ENCODE data around the gene ARHGDIB. TPM values are rescaled to one million over a fixed set of nuclear protein-coding genes. Genes with fewer than 3 reads are reported as not detected.

The ARHGDIB gene
- total RNA-seq, 3 donors from 2014 or later (not counting 1 experiment from before 2014, with no cell fraction given) = 838 to 962 (median 929) TPM

GRCh38 chr12:14935031-14935430 lies 26.4 kb downstream of the ARHGDIB start:
- no peaks in the 10 kb centered on the region for H3K9me3 ChIP-seq (ENCODE audit: control insufficient read depth, insufficient read depth, low read length)
- H3K4me3 ChIP-seq (ENCODE audit: low read length) = no peak overlapping the region
- Mint-ChIP-seq H3K27me3 (ENCODE audit: low read depth in 2 of 2) (no peaks in the 10 kb centered on the region), H3K36me3 (peaks cover 22% of the 10 kb centered on the region), H3K9me3 (no peaks in the 10 kb centered on the region), H3K27ac (peak overlapping the region; percentile 12 to 51), H3K4me1 (peaks cover 29 to 36% of the 10 kb centered on the region in 2 donors), H3K4me3 (no peak overlapping the region)
- intact Hi-C loops (cut with micrococcal nuclease) = no loop called here
- no peak for TF ChIP-seq CTCF (IDR thresholded peaks at IDR 0.05)
- ATAC-seq (no peak), DNase-seq (no peak)
- no peak overlapping the region for H3K27ac ChIP-seq (ENCODE audit: low read length)
- H3K4me1 ChIP-seq (ENCODE audit: control insufficient read depth, insufficient read depth, low read length) = peaks cover 8% of the 10 kb centered on the region
- peaks cover 69% of the 10 kb centered on the region for H3K36me3 ChIP-seq (ENCODE audit: control insufficient read depth, insufficient read depth, low read length)
- 50% methylated on average over 1 of the region's 4 CpGs for WGBS (ENCODE audit: insufficient coverage)
- no peaks in the 10 kb centered on the region for H3K27me3 ChIP-seq (ENCODE audit: control insufficient read depth, insufficient read depth, low read length)

GRCh38 chr12:14934511-14934910 lies 26.9 kb downstream of the ARHGDIB start:
- peak overlapping the region; percentile 12 to 51 for H3K27ac Mint-ChIP-seq
- H3K27me3 ChIP-seq (ENCODE audit: control insufficient read depth, insufficient read depth, low read length) = no peaks in the 10 kb centered on the region
- no peak overlapping the region for H3K4me3 Mint-ChIP-seq
- intact Hi-C loops (cut with micrococcal nuclease) = no loop called here
- no peak for ATAC-seq
- 100% methylated on average over 2 of the region's 2 CpGs for WGBS (ENCODE audit: insufficient coverage)
- peaks cover 24 to 31% of the 10 kb centered on the region in 2 donors for H3K4me1 Mint-ChIP-seq
- H3K9me3 Mint-ChIP-seq = no peaks in the 10 kb centered on the region
- DNase-seq = no peak
- peaks cover 16% of the 10 kb centered on the region for H3K36me3 Mint-ChIP-seq
- H3K4me3 ChIP-seq (ENCODE audit: low read length) = no peak overlapping the region
- H3K36me3 ChIP-seq (ENCODE audit: control insufficient read depth, insufficient read depth, low read length) = peaks cover 69% of the 10 kb centered on the region
- H3K27me3 Mint-ChIP-seq (ENCODE audit: low read depth in 2 of 2) = no peaks in the 10 kb centered on the region
- TF ChIP-seq CTCF (IDR thresholded peaks at IDR 0.05) = no peak
- H3K27ac ChIP-seq (ENCODE audit: low read length) = no peak overlapping the region
- H3K9me3 ChIP-seq (ENCODE audit: control insufficient read depth, insufficient read depth, low read length) = no peaks in the 10 kb centered on the region
- peaks cover 8% of the 10 kb centered on the region for H3K4me1 ChIP-seq (ENCODE audit: control insufficient read depth, insufficient read depth, low read length)

DNA sequence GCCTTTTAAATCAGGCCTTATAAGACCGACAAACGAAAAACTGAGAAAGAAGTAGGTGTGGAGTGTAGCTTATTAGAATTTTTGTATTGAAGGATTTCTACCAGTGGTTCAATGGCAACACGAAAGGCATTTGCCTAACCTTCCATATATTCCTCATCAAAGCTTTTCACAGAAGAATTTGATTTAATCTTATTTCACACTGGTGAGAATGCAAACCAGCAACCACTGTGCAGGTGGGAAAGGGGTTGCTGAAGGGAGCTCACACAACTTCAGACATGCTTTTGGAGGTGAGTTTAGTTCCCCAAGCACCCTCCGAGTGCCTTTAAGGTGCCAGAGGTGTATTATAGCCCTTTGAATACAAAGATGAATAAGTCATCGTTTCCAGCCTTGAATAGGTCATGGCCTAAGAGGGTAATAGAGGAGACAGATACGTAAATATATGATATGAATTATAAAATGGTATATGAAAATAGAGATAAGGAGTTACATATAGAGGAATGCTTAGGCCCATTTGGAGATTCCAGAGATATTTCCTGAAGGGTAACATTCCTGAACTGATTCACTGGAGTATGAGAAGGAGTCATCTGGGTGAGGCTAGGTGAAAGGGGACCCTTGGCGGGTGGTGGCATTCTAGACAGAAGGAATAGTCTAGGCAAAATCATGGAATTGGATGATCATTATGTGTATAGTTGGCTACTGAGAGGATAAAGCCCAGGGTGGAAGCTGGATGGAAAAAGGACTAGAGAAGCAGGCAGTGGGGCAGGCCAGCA lies 29.4 kb downstream of the ARHGDIB start:
- no peak for DNase-seq

More for the DNA sequence above, 29.4 kb downstream of the ARHGDIB start:
- Mint-ChIP-seq H3K4me3 (no peak overlapping the region), H3K27me3 (ENCODE audit: low read depth in 2 of 2) (no peaks in the 10 kb centered on the region), H3K27ac (peak overlapping the region; percentile 3 to 4), H3K36me3 (peaks cover 2% of the 10 kb centered on the region), H3K4me1 (peaks cover 6 to 7% of the 10 kb centered on the region in 2 donors), H3K9me3 (no peaks in the 10 kb centered on the region)
- no peak for TF ChIP-seq CTCF (IDR thresholded peaks at IDR 0.05)
- H3K4me1 ChIP-seq (ENCODE audit: control insufficient read depth, insufficient read depth, low read length) = no peaks in the 10 kb centered on the region
- no peaks in the 10 kb centered on the region for H3K9me3 ChIP-seq (ENCODE audit: control insufficient read depth, insufficient read depth, low read length)
- no peak overlapping the region for H3K4me3 ChIP-seq (ENCODE audit: low read length)
- peaks cover 74% of the 10 kb centered on the region for H3K36me3 ChIP-seq (ENCODE audit: control insufficient read depth, insufficient read depth, low read length)
- intact Hi-C loops (cut with micrococcal nuclease) = no loop called here
- 99% methylated on average over 4 of the region's 7 CpGs for WGBS (ENCODE audit: insufficient coverage)
- H3K27me3 ChIP-seq (ENCODE audit: control insufficient read depth, insufficient read depth, low read length) = no peaks in the 10 kb centered on the region
- no peak overlapping the region for H3K27ac ChIP-seq (ENCODE audit: low read length)
- no peak for ATAC-seq

Data from natural killer cell (primary cell).